ENCODE results near the gene TEAD1.

TEAD1 gene

DNA sequence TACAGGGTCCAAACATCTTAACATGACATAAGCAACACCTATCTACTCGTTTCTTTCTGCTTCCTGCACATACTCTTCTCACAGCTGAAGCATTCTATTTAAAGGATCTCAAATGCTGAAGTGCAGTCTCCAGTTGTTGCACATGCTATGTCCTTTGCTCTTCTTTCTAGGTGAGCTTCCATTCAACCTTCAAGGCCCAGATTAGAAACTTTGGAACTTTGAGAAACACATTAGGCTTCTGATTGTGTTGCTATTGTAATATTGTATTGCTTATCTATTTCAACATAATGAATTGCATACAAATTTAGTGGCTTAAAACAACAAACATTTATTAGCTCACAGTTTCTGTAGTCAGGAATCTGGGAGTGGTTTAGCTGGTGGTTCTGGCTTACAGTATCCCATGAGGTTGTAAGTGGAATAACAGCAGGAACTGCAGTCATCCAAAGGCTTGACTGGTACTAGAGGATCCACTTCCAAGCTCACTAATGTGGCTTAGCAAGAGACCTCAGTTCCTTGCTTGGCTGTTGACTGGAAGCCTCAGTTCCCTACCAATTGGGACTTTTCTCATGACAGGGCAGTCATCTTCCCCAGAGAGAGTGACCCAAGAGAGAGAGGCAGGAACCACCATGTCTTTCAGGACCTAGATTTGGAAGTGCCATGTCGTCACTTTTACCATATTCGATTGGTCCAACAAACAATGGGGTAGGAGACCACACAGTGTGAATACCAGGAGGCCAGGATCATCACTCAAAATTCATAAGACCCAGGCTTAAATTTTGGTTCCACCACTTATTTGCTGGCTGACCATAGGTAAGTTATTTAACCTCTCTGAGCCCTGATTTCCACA, 307.7 kb downstream of the TEAD1 start:
- peak; percentile 20 for DNase-seq (ENCODE audit: low read depth)
- TF ChIP-seq, protein P1, sequence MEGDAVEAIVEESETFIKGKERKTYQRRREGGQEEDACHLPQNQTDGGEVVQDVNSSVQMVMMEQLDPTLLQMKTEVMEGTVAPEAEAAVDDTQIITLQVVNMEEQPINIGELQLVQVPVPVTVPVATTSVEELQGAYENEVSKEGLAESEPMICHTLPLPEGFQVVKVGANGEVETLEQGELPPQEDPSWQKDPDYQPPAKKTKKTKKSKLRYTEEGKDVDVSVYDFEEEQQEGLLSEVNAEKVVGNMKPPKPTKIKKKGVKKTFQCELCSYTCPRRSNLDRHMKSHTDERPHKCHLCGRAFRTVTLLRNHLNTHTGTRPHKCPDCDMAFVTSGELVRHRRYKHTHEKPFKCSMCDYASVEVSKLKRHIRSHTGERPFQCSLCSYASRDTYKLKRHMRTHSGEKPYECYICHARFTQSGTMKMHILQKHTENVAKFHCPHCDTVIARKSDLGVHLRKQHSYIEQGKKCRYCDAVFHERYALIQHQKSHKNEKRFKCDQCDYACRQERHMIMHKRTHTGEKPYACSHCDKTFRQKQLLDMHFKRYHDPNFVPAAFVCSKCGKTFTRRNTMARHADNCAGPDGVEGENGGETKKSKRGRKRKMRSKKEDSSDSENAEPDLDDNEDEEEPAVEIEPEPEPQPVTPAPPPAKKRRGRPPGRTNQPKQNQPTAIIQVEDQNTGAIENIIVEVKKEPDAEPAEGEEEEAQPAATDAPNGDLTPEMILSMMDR (conservative IDR thresholded peaks at IDR 0.05; ENCODE audit: low read length) = 0 out of 2 replicates have a peak, but pooled peaks have one; percentile 10
- H3K4me3 ChIP-seq (ENCODE audit: low read length) = no peak overlapping the region

DNA sequence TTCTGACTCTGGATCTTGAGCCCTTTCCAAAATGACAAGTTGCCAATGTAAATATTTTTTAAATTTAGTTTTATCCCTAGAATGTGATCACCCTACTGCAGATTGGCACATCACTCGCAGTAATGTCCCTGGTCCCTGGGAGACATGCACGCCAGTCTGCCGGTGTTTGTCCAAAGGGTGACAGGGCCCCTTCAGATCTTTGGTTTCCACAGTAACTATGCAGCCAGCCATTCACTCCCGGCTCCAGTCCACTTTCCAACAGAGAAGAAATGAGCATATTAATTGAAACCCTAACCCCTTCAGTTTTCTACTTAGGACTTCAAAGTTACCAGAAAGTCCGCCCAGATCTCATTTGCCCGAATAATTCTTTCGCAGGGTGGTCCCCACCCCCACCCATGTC, 309.1 kb downstream of the TEAD1 start:
- H3K4me3 ChIP-seq (ENCODE audit: low read length) = no peak overlapping the region
- no peak for DNase-seq (ENCODE audit: low read depth)
- TF ChIP-seq, protein P1 (conservative IDR thresholded peaks at IDR 0.05; ENCODE audit: low read length) = no peak

DNA sequence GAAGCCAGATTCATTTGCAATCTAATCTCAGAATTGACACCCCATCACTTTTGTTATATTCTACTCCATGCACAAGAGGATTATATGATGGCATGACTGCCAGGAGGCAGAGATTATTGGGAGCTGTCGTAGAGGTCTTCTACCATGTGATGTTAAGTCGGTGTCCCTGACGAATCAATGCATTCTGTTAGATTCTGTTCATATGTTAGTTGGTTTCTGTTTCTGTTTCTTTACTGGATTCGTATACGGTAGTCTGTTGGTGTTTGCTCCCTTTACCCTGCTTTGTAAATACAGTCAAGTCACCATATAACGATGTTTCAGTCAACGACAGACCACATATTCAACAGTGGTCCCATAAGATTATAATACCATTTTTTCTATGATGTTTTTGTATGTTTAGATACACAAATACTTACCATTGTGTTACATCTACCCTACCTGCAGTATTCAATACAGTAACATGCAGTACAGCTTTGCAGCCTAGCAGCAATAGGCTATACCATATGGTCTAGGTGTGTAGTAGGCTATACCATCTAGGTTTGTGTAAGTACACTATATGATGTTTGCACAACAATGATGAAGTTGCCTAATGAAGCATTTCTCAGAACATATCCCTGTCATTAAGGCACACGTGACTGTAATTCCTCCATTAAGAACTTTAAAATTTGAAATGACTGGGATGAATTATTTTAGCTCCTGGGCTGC, 312.1 kb downstream of the TEAD1 start:
- TF ChIP-seq, protein P1 (conservative IDR thresholded peaks at IDR 0.05; ENCODE audit: low read length) = no peak
- H3K4me3 ChIP-seq (ENCODE audit: low read length) = no peak overlapping the region

GRCh38 chr11:12989428-12990161, 315.4 kb downstream of the TEAD1 start:
- DNase-seq (ENCODE audit: low read depth) = no peak
- H3K4me3 ChIP-seq (ENCODE audit: low read length) = no peak overlapping the region
- TF ChIP-seq, protein P1 (conservative IDR thresholded peaks at IDR 0.05; ENCODE audit: low read length) = no peak

More for the DNA sequence above, 312.1 kb downstream of the TEAD1 start:
- no peak for DNase-seq (ENCODE audit: low read depth)

DNA sequence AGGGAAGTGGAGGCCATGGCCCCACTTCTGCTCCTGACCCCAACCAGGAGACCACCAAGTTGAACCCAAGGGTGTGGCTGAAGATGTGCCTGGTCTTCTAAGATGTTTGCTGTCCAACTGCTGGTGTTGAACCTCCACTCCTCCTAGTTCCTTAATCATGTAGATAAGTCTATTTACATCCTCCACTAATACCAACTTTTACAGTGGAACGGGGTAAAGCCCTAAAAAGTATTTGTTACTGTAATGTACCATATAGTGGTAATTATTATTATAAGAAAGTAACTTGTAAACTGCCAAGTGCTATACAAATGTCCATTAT, 315.9 kb downstream of the TEAD1 start:
- DNase-seq (ENCODE audit: low read depth) = no peak
- TF ChIP-seq, protein P1 (conservative IDR thresholded peaks at IDR 0.05; ENCODE audit: low read length) = no peak
- no peak overlapping the region for H3K4me3 ChIP-seq (ENCODE audit: low read length)

GRCh38 chr11:12991426-12991825, 317.2 kb downstream of the TEAD1 start:
- no peak overlapping the region for H3K4me3 ChIP-seq (ENCODE audit: low read length)
- TF ChIP-seq, protein P1 (conservative IDR thresholded peaks at IDR 0.05; ENCODE audit: low read length) = no peak
- no peak for DNase-seq (ENCODE audit: low read depth)

All from AG10803 (cell line).